ENCODE results near the gene ENTPD2.

- TF ChIP-seq L3MBTL2 (conservative IDR thresholded peaks at IDR 0.05), result no peak; the same call in 1 of the 2 replicates
- no peak for TF ChIP-seq CTBP1 (IDR thresholded peaks at IDR 0.05; ENCODE audit: borderline replicate concordance)
These were observed 25.4 kb downstream of the ENTPD2 start for GRCh38 chr9:137028263-137029057.

All from HEK293T (cell line).